ENCODE data around the gene SLCO4A1.

Gene SLCO4A1

DNA sequence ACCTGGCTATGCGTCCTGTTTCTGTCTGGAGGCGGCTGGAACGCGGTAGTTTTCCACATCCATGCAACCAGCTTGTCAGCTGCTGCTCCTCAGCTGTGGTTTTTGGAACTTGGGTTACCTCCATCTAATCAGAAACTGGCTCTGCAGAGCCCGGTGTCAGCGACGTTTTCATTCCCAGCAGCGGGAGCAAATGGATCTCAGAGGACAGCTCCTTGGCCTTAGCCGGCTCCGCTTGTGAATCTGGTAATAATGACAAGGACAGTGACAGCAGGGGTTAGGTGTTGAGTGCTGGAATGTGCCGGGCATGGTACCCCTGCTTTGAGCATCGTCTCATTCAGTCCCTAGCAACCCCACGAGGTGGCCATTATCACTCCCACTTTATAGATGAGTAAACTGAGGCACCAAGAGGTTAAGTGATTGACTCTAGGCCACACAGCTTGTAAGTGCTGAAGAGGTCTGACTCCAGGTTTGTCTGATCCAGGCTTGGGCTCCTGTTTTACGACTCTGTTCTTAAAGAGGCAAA, 1.3 kb downstream of the SLCO4A1 start:
- peak overlapping the region; percentile 98 for H3K4me2 ChIP-seq (ENCODE audit: low read length)
- peaks cover 68% of the 10 kb centered on the region for H3K79me2 ChIP-seq (ENCODE audit: control insufficient read depth, low read length)
- H3K9me3 ChIP-seq (ENCODE audit: control insufficient read depth, insufficient read depth, low read length): no peaks in the 10 kb centered on the region
- no peaks in the 10 kb centered on the region for H3K9me2 ChIP-seq (replicated peaks; ENCODE audit: control insufficient read depth, low read length)
- H3K36me3 ChIP-seq (ENCODE audit: control insufficient read depth, low read length): peaks cover 59% of the 10 kb centered on the region
- peaks cover 67% of the 10 kb centered on the region for H3K4me1 ChIP-seq (ENCODE audit: control insufficient read depth, low read length)
- no peaks in the 10 kb centered on the region for H3K27me3 ChIP-seq (ENCODE audit: control insufficient read depth, low read length)
- H3K27ac ChIP-seq (ENCODE audit: low read depth, low read length): peak overlapping the region; percentile 68
- peak overlapping the region; percentile 98 for H3K4me3 ChIP-seq (ENCODE audit: low read length)
- TF ChIP-seq, protein P1, sequence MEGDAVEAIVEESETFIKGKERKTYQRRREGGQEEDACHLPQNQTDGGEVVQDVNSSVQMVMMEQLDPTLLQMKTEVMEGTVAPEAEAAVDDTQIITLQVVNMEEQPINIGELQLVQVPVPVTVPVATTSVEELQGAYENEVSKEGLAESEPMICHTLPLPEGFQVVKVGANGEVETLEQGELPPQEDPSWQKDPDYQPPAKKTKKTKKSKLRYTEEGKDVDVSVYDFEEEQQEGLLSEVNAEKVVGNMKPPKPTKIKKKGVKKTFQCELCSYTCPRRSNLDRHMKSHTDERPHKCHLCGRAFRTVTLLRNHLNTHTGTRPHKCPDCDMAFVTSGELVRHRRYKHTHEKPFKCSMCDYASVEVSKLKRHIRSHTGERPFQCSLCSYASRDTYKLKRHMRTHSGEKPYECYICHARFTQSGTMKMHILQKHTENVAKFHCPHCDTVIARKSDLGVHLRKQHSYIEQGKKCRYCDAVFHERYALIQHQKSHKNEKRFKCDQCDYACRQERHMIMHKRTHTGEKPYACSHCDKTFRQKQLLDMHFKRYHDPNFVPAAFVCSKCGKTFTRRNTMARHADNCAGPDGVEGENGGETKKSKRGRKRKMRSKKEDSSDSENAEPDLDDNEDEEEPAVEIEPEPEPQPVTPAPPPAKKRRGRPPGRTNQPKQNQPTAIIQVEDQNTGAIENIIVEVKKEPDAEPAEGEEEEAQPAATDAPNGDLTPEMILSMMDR (IDR thresholded peaks at IDR 0.05; ENCODE audit: low read depth, low read length, poor library complexity, severe bottlenecking): no peak
- TF ChIP-seq EZH2phosphoT487 (IDR thresholded peaks at IDR 0.05; ENCODE audit: borderline replicate concordance, low read length): no peak
- peaks cover 40% of the 10 kb centered on the region for H4K20me1 ChIP-seq (ENCODE audit: control insufficient read depth, insufficient read depth, low read depth, low read length)
- peaks cover 5% of the 10 kb centered on the region for H3F3A ChIP-seq (ENCODE audit: control insufficient read depth, insufficient read depth)

DNA sequence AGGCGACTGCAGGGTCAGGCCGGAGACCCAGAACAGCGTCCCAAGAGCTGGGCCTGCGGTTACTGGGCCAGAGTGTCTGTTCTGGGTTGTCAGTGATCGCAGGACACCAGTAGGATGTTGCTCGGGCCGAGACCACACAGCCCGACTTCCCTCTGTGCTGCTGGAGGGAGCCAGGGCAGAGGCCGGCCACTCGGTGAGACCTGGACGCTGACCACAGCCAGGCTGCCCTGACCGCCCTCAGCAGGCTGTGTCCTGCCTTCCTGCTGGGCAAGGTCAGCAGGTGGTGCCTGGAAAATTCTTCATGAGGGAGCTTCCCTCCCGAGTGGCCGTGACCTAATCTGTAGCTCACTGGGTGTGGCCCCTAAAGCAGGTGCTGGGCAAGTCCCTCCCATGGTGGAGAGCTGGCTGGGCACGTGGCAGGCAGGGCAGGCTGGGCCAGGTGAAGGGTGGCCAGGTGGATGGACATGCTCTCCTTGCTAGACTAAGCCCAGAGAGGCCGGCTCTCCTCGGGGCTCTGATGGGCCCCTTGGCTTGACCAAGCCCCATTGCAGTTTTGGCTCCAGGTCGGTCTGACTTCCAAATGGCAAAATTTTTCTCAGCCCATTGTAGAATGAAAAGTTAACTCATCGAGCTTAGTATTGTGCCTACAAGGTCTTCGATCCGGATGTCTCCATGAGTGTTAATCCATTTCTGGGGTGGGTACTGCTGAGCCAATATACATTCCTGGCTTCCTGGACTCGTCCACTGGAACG, 1.9 kb downstream of the SLCO4A1 start:
- Histone ChIP-seq H3K27ac (ENCODE audit: low read depth, low read length) (peak overlapping the region; percentile 27; the same call in 1 of the 2 replicates), H3K4me2 (ENCODE audit: low read length) (peak overlapping the region; percentile 98), H4K20me1 (ENCODE audit: control insufficient read depth, insufficient read depth, low read depth, low read length) (peaks cover 41% of the 10 kb centered on the region), H3F3A (ENCODE audit: control insufficient read depth, insufficient read depth) (peaks cover 5% of the 10 kb centered on the region), H3K27me3 (ENCODE audit: control insufficient read depth, low read length) (no peaks in the 10 kb centered on the region), H3K9me2 (replicated peaks; ENCODE audit: control insufficient read depth, low read length) (no peaks in the 10 kb centered on the region), H3K4me3 (ENCODE audit: low read length) (peak overlapping the region; percentile 98), H3K36me3 (ENCODE audit: control insufficient read depth, low read length) (peaks cover 66% of the 10 kb centered on the region), H3K9me3 (ENCODE audit: control insufficient read depth, insufficient read depth, low read length) (no peaks in the 10 kb centered on the region), H3K4me1 (ENCODE audit: control insufficient read depth, low read length) (peaks cover 73% of the 10 kb centered on the region), H3K79me2 (ENCODE audit: control insufficient read depth, low read length) (peaks cover 74% of the 10 kb centered on the region)
- no peak for TF ChIP-seq EZH2phosphoT487 (IDR thresholded peaks at IDR 0.05; ENCODE audit: borderline replicate concordance, low read length)
- TF ChIP-seq, protein P1 (IDR thresholded peaks at IDR 0.05; ENCODE audit: low read depth, low read length, poor library complexity, severe bottlenecking): no peak

DNA sequence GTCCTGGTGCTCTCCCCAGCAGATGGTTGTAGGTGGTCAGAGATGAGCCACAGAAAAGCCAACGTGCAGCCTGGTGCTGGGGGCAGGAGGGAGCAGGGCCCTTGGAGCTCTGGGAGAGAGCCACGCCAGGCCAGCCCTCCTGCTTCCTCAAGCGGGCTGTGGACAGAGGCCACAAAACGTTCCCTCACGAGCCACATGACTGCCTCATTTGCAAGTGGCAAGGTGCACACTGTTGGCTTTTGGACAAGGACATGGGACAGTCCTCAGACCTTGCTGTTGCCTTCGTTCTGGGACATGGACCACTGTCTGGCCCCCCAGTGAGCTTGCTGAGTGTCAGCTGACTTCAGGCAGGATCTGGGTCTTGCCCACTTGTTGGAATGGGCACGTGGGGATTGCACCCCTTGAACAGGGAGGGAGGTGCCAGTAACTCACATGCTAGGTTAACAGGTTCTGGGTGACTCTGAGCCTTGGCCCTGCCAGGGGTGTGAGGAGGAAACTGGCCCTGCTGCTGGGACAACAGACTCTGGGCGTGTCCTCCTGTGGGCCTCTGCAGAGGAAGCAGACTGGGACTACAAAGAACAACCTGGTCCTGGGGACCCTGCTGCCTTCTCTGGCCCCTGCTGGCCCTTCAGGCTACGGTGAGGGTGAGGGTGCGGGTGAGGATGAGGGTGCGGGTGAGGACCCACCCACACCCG, 2.6 kb downstream of the SLCO4A1 start:
- TF ChIP-seq EZH2phosphoT487 (IDR thresholded peaks at IDR 0.05; ENCODE audit: borderline replicate concordance, low read length): no peak
- TF ChIP-seq, protein P1 (IDR thresholded peaks at IDR 0.05; ENCODE audit: low read depth, low read length, poor library complexity, severe bottlenecking): no peak
- Histone ChIP-seq H3K36me3 (ENCODE audit: control insufficient read depth, low read length) (peaks cover 73% of the 10 kb centered on the region), H3K4me3 (ENCODE audit: low read length) (peak overlapping the region; percentile 98), H3K9me2 (replicated peaks; ENCODE audit: control insufficient read depth, low read length) (no peaks in the 10 kb centered on the region), H3K27ac (ENCODE audit: low read depth, low read length) (peak overlapping the region; percentile 27), H3F3A (ENCODE audit: control insufficient read depth, insufficient read depth) (peaks cover 3% of the 10 kb centered on the region; the same call in 1 of the 2 replicates), H3K79me2 (ENCODE audit: control insufficient read depth, low read length) (peaks cover 82% of the 10 kb centered on the region), H3K4me2 (ENCODE audit: low read length) (peak overlapping the region; percentile 98), H4K20me1 (ENCODE audit: control insufficient read depth, insufficient read depth, low read depth, low read length) (peaks cover 41% of the 10 kb centered on the region), H3K9me3 (ENCODE audit: control insufficient read depth, insufficient read depth, low read length) (no peaks in the 10 kb centered on the region), H3K27me3 (ENCODE audit: control insufficient read depth, low read length) (no peaks in the 10 kb centered on the region), H3K4me1 (ENCODE audit: control insufficient read depth, low read length) (peaks cover 80% of the 10 kb centered on the region)

Measured in DOHH2 (cell line).